NCI-H1930 (cell line): ENCODE results near the gene SRRM1.

Experiments
- DNase-seq, 2 experiments: peaks; one replicate each; lab custom pipeline; 2025; lab: John Stamatoyannopoulos, UW

Gene SRRM1, protein sequence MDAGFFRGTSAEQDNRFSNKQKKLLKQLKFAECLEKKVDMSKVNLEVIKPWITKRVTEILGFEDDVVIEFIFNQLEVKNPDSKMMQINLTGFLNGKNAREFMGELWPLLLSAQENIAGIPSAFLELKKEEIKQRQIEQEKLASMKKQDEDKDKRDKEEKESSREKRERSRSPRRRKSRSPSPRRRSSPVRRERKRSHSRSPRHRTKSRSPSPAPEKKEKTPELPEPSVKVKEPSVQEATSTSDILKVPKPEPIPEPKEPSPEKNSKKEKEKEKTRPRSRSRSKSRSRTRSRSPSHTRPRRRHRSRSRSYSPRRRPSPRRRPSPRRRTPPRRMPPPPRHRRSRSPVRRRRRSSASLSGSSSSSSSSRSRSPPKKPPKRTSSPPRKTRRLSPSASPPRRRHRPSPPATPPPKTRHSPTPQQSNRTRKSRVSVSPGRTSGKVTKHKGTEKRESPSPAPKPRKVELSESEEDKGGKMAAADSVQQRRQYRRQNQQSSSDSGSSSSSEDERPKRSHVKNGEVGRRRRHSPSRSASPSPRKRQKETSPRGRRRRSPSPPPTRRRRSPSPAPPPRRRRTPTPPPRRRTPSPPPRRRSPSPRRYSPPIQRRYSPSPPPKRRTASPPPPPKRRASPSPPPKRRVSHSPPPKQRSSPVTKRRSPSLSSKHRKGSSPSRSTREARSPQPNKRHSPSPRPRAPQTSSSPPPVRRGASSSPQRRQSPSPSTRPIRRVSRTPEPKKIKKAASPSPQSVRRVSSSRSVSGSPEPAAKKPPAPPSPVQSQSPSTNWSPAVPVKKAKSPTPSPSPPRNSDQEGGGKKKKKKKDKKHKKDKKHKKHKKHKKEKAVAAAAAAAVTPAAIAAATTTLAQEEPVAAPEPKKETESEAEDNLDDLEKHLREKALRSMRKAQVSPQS

DNA sequence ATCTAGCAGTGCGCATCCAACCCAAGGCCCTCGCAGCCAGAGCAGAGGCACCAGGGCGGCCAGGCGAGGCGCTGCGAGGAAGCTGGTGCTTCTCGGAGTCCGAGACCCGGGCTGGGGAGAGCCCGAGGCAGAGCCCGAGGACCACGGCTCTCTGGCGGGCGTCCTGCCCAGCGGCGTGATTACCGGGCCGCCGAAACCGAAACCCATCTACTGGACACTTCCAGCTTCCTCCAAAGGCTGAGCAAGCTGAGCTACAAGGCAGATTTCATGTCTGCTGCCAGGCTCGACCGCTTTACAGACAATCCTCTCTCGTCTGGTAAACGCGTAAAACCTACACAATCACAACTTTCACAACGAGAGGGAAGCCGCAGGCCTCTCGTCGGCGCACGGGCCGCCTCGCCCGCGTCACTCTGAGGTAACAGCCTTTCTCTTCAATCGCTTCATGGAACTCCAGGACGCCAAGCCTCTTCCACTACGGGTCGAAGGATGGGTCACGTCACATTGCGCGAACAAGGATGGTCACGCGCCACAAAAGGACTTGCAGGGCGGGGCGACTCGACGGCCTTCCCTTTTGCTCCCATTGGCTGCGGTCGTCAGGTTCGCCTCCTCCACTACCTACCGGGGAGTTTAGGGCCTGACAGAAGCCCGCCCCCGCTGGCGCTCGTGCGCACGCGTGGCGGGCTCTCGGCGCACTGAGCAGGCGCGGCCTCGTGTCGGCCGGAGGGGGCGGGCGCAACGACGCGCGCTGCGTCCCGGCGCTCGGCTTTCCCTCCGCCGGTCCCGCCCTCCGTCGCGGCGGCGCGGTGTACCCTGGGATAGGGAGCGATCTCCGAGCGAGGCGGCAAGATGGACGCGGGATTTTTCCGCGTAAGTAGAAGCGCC, at the start of gene SRRM1:
SRRM1 (plus strand) TSS at position 822 of the 882 bp plus-strand sequence; CDS start at position 847, 25 bp downstream.
- DNase-seq, result peak; percentile 96 to 99

DNA sequence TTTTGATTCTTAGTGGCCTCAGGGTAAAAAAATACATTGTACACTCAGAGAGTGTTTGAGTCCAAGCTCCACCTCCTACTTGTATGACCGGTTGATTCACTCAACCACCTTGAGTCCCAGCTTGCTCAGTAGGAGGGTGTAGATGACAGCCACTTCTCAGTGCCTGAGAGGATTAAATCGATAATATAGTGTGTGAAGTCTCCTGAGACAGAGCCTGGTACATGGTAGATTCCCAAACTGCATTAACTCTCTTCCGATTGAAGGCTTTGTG, 48.8 kb upstream of the SRRM1 start:
- no peak for DNase-seq

- DNase-seq, result no peak
Measured at GRCh38 chr1:24596401-24596880, 46.7 kb upstream of the SRRM1 start.

- no peak for DNase-seq
Measured at GRCh38 chr1:24599265-24599664, 43.8 kb upstream of the SRRM1 start.

DNA sequence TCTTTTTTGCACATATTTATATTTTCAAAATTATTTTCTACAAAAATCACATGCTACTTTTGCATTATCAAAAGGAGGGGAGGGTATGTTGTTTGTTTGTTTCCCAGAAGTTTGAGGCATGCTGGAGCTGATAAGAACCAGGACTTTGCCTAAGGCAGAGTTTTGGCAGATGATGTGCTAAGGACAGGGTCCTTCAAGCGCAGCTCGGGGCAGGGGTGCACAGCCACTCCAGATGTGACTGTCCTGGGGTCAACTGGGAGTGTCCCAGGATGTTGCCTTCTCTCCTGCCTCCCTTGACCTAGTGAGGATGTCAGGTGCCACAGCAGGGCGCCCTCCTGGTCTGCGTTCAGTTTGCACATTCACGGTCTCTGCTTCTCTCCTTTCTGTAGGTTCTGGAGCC, 42.6 kb upstream of the SRRM1 start:
- DNase-seq, result no peak

GRCh38 chr1:24605534-24606295, 37.4 kb upstream of the SRRM1 start:
- no peak for DNase-seq

DNA sequence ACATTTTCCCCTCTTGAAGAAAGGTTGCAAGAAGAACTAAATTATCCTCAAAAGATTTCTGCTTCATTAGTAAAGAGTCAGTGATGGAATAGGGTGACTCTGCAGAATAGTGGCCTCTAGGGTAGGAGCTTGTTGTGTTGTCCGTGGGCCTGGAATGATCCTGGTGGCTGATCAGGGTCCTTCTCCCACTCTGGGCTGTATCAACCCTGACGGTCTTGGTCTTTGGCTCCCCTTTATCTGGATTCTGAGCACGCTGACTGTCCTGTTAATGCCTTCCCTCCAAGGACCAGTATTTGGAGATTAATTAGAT, 36.9 kb upstream of the SRRM1 start:
- no peak for DNase-seq

DNA sequence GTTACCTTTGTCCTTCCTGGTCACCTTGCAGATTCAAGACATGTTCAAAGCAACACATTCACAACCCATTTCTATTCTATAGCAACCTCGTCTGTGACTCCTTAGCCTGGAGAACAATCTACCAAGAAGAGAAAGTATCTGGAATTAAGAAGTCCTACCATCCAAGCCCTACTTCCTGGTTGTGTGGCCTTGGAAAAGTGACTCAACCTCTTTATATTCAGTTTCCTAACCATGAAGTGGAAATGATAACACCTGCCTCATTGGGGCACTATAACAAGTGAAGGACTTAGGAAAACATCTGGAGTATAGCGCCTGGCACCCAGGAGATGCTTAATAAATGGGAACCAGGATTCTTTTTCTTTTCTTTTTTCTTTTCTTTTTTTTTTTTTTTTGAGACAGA, 36.5 kb upstream of the SRRM1 start:
- no peak for DNase-seq

DNA sequence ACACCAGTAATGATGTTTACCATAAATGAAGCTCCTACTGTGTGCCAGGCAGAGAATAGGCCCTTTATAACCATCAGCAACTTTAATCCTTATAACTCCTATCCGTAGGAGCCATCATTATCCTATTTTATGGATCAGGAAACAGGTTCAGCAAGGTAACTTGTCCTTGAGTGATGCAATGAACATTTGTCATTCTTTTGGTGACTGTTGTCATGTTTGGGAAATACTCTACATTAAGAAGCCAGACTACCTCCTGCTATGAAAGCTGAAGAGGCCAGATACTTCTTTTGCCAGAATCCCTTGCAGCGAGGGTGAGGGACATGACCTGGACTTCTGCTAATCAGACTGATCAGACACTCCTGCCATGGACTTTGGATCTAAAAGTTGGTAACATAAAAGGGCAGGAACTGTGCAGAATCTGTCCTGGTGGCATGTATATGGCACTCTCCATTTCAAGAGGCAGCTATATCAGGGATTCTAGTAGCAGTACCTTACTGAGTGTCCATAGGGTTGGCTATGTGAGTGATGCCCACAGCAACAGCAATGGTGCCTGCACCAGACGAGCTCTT, 33.1 kb upstream of the SRRM1 start:
- no peak for DNase-seq

- no peak for DNase-seq
Measured at GRCh38 chr1:24619376-24619775, 23.7 kb upstream of the SRRM1 start.

- DNase-seq, result no peak
Measured at GRCh38 chr1:24620678-24621077, 22.4 kb upstream of the SRRM1 start.

DNA sequence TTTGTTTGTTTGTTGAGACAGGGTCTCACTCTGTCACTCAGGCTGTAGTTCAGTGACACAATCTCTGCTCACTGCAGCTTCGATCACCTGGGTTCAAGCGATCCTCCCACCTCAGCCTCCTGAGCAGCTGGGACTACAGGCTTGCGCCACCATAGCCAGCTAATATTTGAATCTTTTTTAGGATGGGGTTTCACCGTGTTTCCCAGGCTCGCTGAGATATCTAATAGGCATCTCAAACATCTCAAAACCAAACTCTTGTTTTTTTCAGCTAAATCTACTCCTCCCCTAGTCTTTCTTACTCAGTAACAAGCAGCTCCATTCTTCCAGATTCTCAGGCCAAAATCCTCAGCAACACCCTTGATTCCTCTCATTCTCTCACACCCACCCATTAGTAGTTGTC, 22.0 kb upstream of the SRRM1 start:
- no peak for DNase-seq

DNA sequence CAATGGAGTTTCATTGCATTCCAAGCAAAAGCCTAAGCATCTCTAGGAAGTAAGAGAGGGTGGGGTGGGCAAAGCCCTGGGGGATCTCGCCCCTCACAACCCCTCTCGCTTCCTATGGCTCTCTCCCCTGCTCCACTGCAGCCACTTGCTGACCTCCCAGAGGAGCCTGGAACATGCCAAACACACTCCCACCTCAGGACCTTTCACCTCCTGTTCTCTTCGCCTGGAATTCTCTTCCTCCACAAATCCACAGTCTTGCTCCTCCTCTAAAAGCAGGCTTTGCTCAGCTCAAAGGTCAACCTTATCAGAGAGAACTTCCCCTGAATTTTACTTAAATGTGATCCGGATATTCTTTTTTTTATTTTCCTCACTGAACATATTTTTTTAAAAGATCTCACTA, 20.9 kb upstream of the SRRM1 start:
- no peak for DNase-seq

DNA sequence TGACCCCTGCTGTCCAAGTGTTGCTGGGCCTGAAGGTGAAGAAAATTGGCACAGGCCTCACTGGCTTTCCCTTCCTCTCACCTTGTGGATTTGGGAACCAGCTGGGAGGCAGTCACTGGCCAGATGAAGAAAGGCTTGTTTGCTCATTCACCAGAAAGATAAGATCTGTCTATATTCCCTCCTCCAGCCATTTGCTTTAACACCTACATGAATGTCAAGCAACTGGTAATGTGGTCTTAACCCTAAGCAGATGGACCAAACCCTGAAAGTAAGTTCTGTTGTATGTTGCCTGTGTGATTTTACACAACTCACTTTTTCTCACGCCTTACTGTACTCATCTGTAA, 10.3 kb upstream of the SRRM1 start:
- no peak for DNase-seq

- DNase-seq, result peak in 1 of 2 experiments; percentile 31
Measured at GRCh38 chr1:24635195-24635843, 7.8 kb upstream of the SRRM1 start.

DNA sequence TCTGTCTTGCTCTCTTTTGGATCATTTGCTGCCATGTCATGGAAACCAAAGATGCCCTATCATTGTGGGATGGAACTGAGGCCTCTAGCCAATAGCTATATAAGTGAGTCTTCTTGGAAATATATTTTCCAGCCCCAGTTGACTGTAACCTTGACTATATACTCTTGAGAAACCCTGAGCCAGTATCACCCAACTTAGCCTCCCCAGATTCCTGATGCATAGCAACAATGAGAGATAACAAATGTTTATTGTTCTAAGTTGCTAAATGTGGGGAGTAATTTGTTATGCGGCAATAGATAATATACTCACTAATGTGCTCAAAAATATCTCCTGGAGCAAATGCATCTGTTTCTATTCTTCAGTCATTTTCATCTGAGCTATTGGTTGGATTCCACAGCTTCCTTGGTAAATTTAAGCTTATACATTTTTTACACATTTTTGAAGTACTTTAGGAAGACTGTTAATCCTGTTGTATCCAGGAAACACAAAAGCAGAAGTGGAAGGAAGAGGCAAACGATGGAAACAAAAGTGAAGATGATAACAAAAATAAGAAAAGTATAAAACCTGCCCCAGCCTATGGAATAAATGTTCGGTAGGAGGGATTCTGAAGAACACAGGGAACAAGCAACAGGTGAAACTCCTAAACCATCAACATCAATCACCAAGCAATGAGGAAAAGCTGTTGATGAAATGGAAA, 6.3 kb upstream of the SRRM1 start:
- no peak for DNase-seq

- no peak for DNase-seq
Measured at GRCh38 chr1:24639094-24639493, 4.0 kb upstream of the SRRM1 start.

GRCh38 chr1:24639881-24640280, 3.2 kb upstream of the SRRM1 start:
- DNase-seq, result no peak

GRCh38 chr1:24640288-24640687, 2.8 kb upstream of the SRRM1 start:
- no peak for DNase-seq

- DNase-seq, result no peak
Measured at GRCh38 chr1:24641646-24642151, 1.4 kb upstream of the SRRM1 start.
